Gastroesophageal sphincter (tissue), 3 donors: ENCODE results near the gene S100A7.

ENCODE experiments used
- CTCF ChIP-seq, 4 experiments: fragments of 200-600 bp in 2 of 4; fragments of 450-650 bp in 2 of 4; sonication (generic) in 1 of 4; IDR thresholded peaks; one replicate each; pipeline ENCODE4 v1.5.1; 2017 to 2019; ENCODE audit warnings: antibody characterized with exemption in 4 of 4, mild to moderate bottlenecking in 2 of 4, moderate library complexity in 2 of 4
- EP300 ChIP-seq: sonication (generic); formaldehyde crosslinking; IDR thresholded peaks from one replicate; pipeline ENCODE4 v1.6.1; 2017; ENCODE audit warnings: antibody characterized with exemption, mild to moderate bottlenecking

- TF ChIP-seq CTCF (IDR thresholded peaks at IDR 0.05) (no peak), EP300 (no peak)
Measured at GRCh38 chr1:153426809-153427208, 33.6 kb downstream of the S100A7 start.
